ENCODE data around the gene AIRE. TPM values are rescaled to one million over a fixed set of nuclear protein-coding genes. Genes with fewer than 3 reads are reported as not detected.
A peak's percentile ranks its signal among the peaks of the same experiment; 100 is the strongest.
"Not testable (repeated sequence)": the region's sequence is repeated elsewhere in the genome, so short reads cannot be mapped to it uniquely, and the experiment has no call there.

Gene AIRE
- total RNA-seq = not detected

DNA sequence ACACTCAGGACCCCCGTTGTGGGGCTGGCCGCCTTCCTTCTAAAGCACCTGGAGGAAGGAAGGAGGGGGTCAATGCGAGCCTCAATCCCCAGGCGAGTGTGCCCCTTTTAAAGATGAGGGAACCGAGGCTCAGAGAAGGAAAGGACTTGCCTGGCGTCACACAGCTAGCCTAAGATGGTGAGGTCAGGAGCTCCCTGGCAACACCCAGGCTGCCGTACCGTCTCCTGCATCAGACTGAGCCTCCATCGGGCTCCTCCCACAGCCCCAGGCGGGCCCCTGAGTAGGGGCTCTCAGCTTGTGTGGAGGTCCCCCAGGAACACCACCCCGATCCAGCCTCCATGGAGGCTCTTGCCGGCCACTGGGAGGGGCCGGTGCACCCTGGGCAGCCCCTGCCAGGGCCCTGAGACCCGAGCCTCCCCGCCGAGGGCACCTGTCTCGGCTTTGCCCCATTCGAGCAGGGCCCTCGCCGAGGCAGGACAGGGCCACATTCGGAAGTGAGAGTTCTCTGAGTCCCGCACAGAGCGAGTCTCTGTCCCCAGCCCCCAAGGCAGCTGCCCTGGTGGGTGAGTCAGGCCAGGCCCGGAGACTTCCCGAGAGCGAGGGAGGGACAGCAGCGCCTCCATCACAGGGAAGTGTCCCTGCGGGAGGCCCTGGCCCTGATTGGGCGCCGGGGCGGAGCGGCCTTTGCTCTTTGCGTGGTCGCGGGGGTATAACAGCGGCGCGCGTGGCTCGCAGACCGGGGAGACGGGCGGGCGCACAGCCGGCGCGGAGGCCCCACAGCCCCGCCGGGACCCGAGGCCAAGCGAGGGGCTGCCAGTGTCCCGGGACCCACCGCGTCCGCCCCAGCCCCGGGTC is at the start of gene AIRE:
Gene AIRE, plus strand, starts transcription at position 739 of the 855 bp plus-strand sequence. CDS start 131 bp downstream, outside the sequence.
- intact Hi-C loops (cut with DNase I, micrococcal nuclease) = no loop called here
- Mint-ChIP-seq H3K36me3 (ENCODE audit: low read depth) (no peaks in the 10 kb centered on the region), H3K27me3 (no peaks in the 10 kb centered on the region), H3K27ac (no peak within 1 kb of the TSS), H3K4me3 (no peak within 1 kb of the TSS), H3K4me1 (no peaks in the 10 kb centered on the region), H3K9me3 (ENCODE audit: low read depth) (no peaks in the 10 kb centered on the region)
- ChIA-PET CTCF (interaction anchor here (0.5 to 0.9 kb wide), 2 partner anchors 10 to 11 kb away, joined by 3 read pairs; no protein-coding TSS in a partner anchor), POLR2A (no interaction called here)
- DNase-seq (no peak), ATAC-seq (no peak)

DNA sequence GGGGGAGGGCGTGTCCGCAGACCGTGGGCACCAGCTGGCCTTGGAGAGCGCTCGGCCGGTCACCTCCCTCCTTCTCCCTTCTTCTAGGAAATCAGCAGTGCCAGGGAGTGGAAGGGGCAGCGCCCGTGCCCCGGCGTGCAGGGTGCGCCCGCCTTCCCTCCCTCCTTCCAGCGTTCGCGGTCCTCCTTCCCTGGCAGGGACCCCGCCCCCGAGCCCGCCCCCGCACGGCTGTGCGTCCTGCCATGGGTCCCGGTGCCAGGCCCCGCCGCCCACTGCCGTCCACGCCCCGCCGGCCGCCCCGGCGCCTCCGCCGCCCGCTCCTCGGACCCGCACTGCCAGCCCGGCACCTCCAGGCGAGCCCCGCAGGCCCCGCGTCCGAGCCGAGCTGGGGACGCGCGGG is 45.3 kb upstream of the AIRE start:
- intact Hi-C loops (cut with DNase I, micrococcal nuclease); CTCF ChIA-PET; H3K4me3 Mint-ChIP-seq; H3K27ac Mint-ChIP-seq; H3K4me1 Mint-ChIP-seq; ATAC-seq; H3K36me3 Mint-ChIP-seq (ENCODE audit: low read depth); POLR2A ChIA-PET; H3K9me3 Mint-ChIP-seq (ENCODE audit: low read depth); H3K27me3 Mint-ChIP-seq; DNase-seq: not testable (repeated sequence)

DNA sequence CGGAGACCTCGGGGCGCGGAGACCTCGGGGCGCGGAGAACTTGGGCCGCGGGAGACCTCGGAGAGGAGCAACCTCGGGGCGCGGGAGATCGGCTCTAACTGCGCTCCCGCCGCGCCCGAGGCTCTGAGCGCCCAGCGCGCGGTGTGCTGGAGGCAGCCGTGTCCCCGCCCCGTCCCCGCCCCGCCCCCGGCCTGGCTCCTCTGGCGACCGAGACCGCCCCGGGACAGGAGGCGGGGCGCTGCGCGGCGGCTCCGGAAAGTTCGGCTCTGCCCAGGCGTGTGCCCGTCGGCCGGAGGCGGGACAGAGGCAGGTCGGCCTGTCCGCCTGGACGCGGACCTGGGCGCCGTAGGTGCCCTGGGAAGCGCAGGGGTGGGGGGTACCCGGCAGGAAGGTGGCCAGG is 44.8 kb upstream of the AIRE start, which contains the start of gene ICOSLG:
Gene ICOSLG, minus strand, starts transcription at position 102 of the 400 bp plus-strand sequence. CDS start 126 bp downstream, outside the sequence.
- H3K36me3 Mint-ChIP-seq (ENCODE audit: low read depth); DNase-seq; intact Hi-C loops (cut with DNase I, micrococcal nuclease); H3K27me3 Mint-ChIP-seq; CTCF ChIA-PET; H3K27ac Mint-ChIP-seq; H3K4me3 Mint-ChIP-seq; H3K9me3 Mint-ChIP-seq (ENCODE audit: low read depth); POLR2A ChIA-PET; H3K4me1 Mint-ChIP-seq: not testable (repeated sequence)
- ATAC-seq = peak; percentile 49

GRCh38 chr21:44241281-44241680 is 44.4 kb upstream of the AIRE start:
- CTCF ChIA-PET; H3K27ac Mint-ChIP-seq; intact Hi-C loops (cut with DNase I, micrococcal nuclease); H3K27me3 Mint-ChIP-seq; H3K4me3 Mint-ChIP-seq; POLR2A ChIA-PET; DNase-seq; H3K9me3 Mint-ChIP-seq (ENCODE audit: low read depth); H3K4me1 Mint-ChIP-seq; H3K36me3 Mint-ChIP-seq (ENCODE audit: low read depth): not testable (repeated sequence)
- peak; percentile 38 for ATAC-seq

GRCh38 chr21:44243980-44244379 is 41.7 kb upstream of the AIRE start:
- H3K4me3 Mint-ChIP-seq; H3K36me3 Mint-ChIP-seq (ENCODE audit: low read depth); DNase-seq; H3K27me3 Mint-ChIP-seq; POLR2A ChIA-PET; H3K9me3 Mint-ChIP-seq (ENCODE audit: low read depth); H3K27ac Mint-ChIP-seq; CTCF ChIA-PET; intact Hi-C loops (cut with DNase I, micrococcal nuclease); H3K4me1 Mint-ChIP-seq: not testable (repeated sequence)
- peak; percentile 82 for ATAC-seq

DNA sequence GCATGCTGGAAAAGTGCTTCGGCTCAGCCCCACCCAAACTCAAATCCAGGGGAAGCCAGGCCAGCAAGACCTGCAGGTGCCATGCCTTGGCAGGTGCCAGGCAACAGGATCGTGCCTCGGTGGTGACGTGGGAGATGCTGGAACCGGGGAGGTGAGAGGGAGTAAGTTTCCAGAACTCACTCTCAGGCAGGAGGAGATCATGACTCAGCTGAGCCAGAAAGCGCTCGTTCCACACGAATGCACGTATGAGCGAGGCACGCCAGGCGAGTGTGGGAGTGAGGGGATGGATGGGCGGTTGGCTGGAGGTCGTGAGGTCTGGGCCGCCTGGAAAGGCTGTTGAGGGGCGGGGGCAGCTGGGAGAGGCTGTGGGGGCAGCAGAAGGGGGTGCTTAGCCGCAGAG is 37.8 kb upstream of the AIRE start:
- ATAC-seq; H3K4me3 Mint-ChIP-seq; intact Hi-C loops (cut with DNase I, micrococcal nuclease); DNase-seq; POLR2A ChIA-PET; CTCF ChIA-PET; H3K27ac Mint-ChIP-seq; H3K9me3 Mint-ChIP-seq (ENCODE audit: low read depth); H3K27me3 Mint-ChIP-seq; H3K36me3 Mint-ChIP-seq (ENCODE audit: low read depth); H3K4me1 Mint-ChIP-seq: not testable (repeated sequence)

- not testable (repeated sequence) for H3K9me3 Mint-ChIP-seq (ENCODE audit: low read depth)
These were observed 36.3 kb upstream of the AIRE start for GRCh38 chr21:44249204-44250037.

DNA sequence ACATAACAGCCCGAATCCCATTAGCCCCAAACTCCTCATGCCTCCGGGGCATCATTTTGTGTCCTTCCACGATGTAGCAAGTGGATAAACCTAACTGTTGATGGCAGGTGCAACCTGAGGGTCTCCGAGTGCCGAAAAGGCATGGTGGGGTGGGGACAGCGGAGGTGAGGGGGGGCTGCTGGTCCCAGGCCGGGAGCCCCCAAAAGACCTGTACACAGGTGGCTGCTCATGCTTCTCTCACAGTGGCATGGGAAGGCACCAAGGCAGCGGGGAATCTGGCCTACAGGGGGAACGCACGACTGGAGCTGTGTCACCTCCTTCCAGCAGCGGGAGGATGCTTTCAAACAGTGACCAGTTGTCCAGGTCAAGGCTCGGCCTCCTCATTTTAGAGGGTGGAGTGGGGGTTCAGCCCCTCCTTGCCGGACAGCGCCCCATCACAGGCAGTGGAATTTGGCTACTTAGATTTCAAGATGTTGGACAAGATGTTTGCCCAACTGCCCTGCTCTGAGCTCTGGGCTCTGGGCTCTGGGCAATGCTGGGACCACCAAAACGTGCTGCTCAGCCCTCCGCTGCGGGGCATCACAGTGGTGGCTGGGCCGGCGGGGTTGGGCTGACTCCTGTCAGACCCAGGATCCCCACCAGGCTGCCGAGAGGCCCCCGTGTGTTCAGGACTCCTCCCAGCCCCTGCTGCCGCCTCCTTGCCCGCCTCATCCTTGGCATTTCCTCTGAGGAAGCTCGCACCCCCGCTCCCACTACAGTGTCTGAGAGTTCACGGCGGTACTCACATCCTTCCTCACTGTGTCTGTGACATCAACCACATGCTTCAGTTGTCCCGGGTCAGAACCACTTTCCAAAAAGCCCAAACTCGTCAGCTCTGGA is 31.6 kb upstream of the AIRE start:
- CTCF ChIA-PET = no interaction called here
- Mint-ChIP-seq H3K27ac (no peak overlapping the region), H3K4me1 (no peaks in the 10 kb centered on the region), H3K27me3 (peaks cover 4% of the 10 kb centered on the region), H3K36me3 (ENCODE audit: low read depth) (no peaks in the 10 kb centered on the region), H3K9me3 (ENCODE audit: low read depth) (no peaks in the 10 kb centered on the region), H3K4me3 (no peak overlapping the region)
- DNase-seq (no peak), ATAC-seq (no peak)
- intact Hi-C loops (cut with DNase I, micrococcal nuclease) = no loop called here
- POLR2A ChIA-PET = no interaction called here

More at GRCh38 chr21:44249204-44250037, 36.3 kb upstream of the AIRE start:
- CTCF ChIA-PET; H3K27me3 Mint-ChIP-seq; intact Hi-C loops (cut with DNase I, micrococcal nuclease); H3K27ac Mint-ChIP-seq; H3K4me1 Mint-ChIP-seq; POLR2A ChIA-PET; ATAC-seq; H3K4me3 Mint-ChIP-seq; H3K36me3 Mint-ChIP-seq (ENCODE audit: low read depth); DNase-seq: not testable (repeated sequence)

DNA sequence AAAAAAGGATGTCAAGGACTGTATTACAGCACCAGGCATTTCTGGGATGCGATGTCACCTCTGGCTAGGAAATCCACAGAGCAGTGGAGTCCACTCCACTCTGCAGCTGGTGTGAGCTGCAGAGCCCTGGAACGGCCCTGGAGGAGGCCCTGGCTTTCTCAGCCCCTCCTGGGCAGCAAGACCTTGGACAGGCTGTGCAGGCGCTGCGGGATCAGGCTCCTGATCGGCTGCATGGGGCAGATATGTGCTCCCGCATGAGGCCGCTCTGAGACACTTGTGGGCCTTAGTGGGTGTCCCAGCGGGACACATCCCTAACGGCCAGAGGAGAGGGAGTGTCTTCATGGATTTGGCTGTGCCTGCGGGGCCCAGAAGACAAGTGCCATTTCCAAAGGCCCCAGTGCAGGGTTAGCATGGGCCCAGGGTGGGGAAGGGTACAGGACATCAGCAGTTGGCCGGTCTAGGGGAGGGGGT is 30.1 kb upstream of the AIRE start:
- DNase-seq (no peak), ATAC-seq (no peak)
- no peaks in the 10 kb centered on the region for H3K9me3 Mint-ChIP-seq (ENCODE audit: low read depth)
- intact Hi-C loops (cut with DNase I, micrococcal nuclease) = no loop called here
- no peak overlapping the region for H3K27ac Mint-ChIP-seq
- no peaks in the 10 kb centered on the region for H3K4me1 Mint-ChIP-seq
- ChIA-PET CTCF (no interaction called here), POLR2A (no interaction called here)
- H3K4me3 Mint-ChIP-seq = no peak overlapping the region
- H3K27me3 Mint-ChIP-seq = peaks cover 4% of the 10 kb centered on the region
- H3K36me3 Mint-ChIP-seq (ENCODE audit: low read depth) = no peaks in the 10 kb centered on the region

- POLR2A ChIA-PET = interaction anchor here (0.7 kb wide), 1 partner anchor 226 kb away, joined by 4 read pairs; no protein-coding TSS in a partner anchor
- intact Hi-C loops (cut with DNase I, micrococcal nuclease) = no loop called here
These were observed 27.5 kb upstream of the AIRE start for GRCh38 chr21:44258056-44258725.

More at GRCh38 chr21:44258056-44258725, 27.5 kb upstream of the AIRE start:
- Mint-ChIP-seq H3K27ac (no peak overlapping the region), H3K27me3 (peaks cover 4% of the 10 kb centered on the region), H3K36me3 (ENCODE audit: low read depth) (no peaks in the 10 kb centered on the region), H3K9me3 (ENCODE audit: low read depth) (no peaks in the 10 kb centered on the region), H3K4me3 (no peak overlapping the region), H3K4me1 (no peaks in the 10 kb centered on the region)
- ATAC-seq (no peak), DNase-seq (no peak)
- CTCF ChIA-PET = no interaction called here

Measured in activated CD4-positive, alpha-beta T cell treated with anti-CD3 and anti-CD28 coated beads for 36 hours (primary cell).